ENCODE results near the gene MCM10.

DNA sequence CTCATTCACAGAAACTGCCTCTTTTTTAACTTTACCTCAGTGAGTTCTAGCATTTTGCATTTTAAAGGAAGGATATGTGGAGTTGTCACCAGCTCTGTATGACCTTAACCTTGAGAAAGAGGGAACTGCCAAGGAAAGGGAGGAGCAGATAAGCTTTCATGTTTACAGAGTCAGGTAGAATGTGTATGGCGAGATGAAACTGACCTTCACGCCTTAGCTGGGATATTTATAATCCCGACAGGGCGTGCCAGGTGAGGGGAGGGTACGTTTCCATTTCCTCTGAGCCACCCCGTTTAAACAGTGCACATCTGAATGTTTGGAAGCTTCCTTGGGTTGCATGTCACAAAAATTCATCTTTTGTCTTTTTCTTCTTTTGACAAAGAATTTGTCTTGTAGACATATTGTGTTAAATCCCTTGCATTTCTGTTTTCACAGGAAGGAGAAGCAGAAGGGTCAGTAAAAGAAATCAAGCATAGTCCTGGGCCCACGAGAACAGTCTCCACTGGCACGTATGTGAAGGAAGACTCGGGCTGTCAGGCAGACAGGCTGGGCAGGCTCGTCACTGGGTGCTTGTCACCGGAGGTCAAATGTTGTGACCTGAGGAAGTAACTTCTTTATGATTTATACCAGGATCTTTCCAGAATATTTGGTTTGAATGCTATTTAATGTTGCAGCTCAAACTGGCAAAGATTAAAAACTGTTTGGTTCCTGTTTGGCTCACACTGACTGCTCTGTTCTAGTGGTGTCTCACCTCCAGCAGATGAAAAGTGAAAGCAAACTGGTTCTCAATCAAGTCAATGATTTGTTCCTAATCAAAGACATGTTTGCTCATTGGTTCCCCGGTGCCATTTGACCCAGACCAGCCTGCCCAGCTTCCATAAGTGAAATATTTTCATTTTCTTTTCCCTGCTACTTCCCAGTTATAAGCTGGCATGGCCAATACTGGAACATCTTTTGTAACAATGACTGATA lies 45.2 kb upstream of the MCM10 start:
- TF ChIP-seq POLR2A (IDR thresholded peaks at IDR 0.05; ENCODE audit: low read length) = no peak
- no peak for TF ChIP-seq GATA1 (IDR thresholded peaks at IDR 0.05; ENCODE audit: low read depth, low read length)
